IMR-90 (cell line): ENCODE results near the gene ANTXR2.

Experiments used
- CEBPB ChIP-seq: IDR thresholded peaks from 2 replicates; pipeline ENCODE4 v1.6.1; 2012; ENCODE audit warnings: low read depth, low read length, improper control_type of control experiment
- CTCF ChIP-seq: conservative IDR thresholded peaks from 2 replicates; pipeline ENCODE4 v1.5.1; 2012; ENCODE audit warnings: mild to moderate bottlenecking, low read depth, low read length, improper control_type of control experiment
- MAFK ChIP-seq: IDR thresholded peaks from 2 replicates; pipeline ENCODE4 v1.6.1; 2012; ENCODE audit warnings: low read depth, low read length, improper control_type of control experiment
- NFE2L2 ChIP-seq: fragments of 150-350 bp; IDR thresholded peaks from 2 replicates; pipeline ENCODE4 v1.6.1; 2016; ENCODE audit warnings: low read depth, mild to moderate bottlenecking, low read length
- POLR2A ChIP-seq: IDR thresholded peaks from 2 replicates; pipeline ENCODE4 v1.6.1; 2012; ENCODE audit warnings: mild to moderate bottlenecking, low read depth, low read length
- RAD21 ChIP-seq: IDR thresholded peaks from 2 replicates; pipeline ENCODE4 v1.6.1; 2012; ENCODE audit warnings: low read length, improper control_type of control experiment
- RCOR1 ChIP-seq: IDR thresholded peaks from 2 replicates; pipeline ENCODE4 v1.6.1; 2012; ENCODE audit warnings: mild to moderate bottlenecking, low read length, improper control_type of control experiment; ENCODE audit not compliant: insufficient replicate concordance
- RFX5 ChIP-seq: IDR thresholded peaks from 2 replicates; pipeline ENCODE4 v1.8.0; 2012; ENCODE audit warnings: low read depth, mild to moderate bottlenecking, low read length, moderate library complexity
- USF2 ChIP-seq: fragments of 150-350 bp; IDR thresholded peaks from 2 replicates; pipeline ENCODE4 v1.6.1; 2017; ENCODE audit warnings: mild to moderate bottlenecking, antibody characterized with exemption, low read length, low read depth

GRCh38 chr4:80086296-80086695 is 13.3 kb upstream of the ANTXR2 start:
- TF ChIP-seq CTCF (no peak), POLR2A (no peak), CEBPB (no peak), RFX5 (no peak), RAD21 (no peak), NFE2L2 (no peak), USF2 (no peak), RCOR1 (no peak), MAFK (no peak)
